ENCODE measurements around the gene OR1C1. TPM values are rescaled to one million over a fixed set of nuclear protein-coding genes. Genes with fewer than 3 reads are reported as not detected.
"Not testable (repeated sequence)": the region's sequence is repeated elsewhere in the genome, so short reads cannot be mapped to it uniquely, and the experiment has no call there.

The OR1C1 gene, protein sequence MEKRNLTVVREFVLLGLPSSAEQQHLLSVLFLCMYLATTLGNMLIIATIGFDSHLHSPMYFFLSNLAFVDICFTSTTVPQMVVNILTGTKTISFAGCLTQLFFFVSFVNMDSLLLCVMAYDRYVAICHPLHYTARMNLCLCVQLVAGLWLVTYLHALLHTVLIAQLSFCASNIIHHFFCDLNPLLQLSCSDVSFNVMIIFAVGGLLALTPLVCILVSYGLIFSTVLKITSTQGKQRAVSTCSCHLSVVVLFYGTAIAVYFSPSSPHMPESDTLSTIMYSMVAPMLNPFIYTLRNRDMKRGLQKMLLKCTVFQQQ
- total RNA-seq, result not detected
- not detected for polyA plus RNA-seq
- long read RNA-seq, donor 1, result 0 reads
- long read RNA-seq, donor 2, result 0 reads
- long read RNA-seq, donor 3, result 0 reads
- long read RNA-seq, donor 4, result 0 reads
- long read RNA-seq, donor 5, result 0 reads
- long read RNA-seq, donor 6, result 0 reads
- long read RNA-seq, donor 7, result 0 reads
- long read RNA-seq, donor 8, result 0 reads
- long read RNA-seq, donor 9, result 0 reads
- long read RNA-seq, donor 10, result 0 reads

DNA sequence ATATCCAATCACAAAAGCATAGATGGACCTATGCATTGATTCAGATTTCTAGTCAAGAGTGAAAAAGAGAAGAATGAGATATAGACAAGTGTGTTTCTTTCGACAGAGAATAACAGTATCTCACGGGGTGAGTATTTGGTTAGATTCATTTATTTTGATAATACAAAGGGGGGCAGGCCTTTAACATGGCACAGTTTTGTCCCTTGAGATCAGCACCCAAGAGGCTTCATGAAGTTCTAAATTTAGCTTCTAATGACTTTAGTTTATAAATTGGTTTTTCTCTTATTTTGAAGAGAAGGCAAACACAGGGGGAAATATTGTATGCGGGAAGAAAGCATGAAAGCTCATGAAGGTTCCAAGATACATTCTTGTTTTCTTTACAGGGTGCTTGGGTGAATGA lies at the start of gene OR1C1:
OR1C1 (minus strand) TSS at position 101 of the 400 bp plus-strand sequence. CDS start 2,150 bp downstream, outside the sequence.
- no peak for DNase-seq (ENCODE audit: low read depth in 6 of 9, low spot score in 9 of 9)

DNA sequence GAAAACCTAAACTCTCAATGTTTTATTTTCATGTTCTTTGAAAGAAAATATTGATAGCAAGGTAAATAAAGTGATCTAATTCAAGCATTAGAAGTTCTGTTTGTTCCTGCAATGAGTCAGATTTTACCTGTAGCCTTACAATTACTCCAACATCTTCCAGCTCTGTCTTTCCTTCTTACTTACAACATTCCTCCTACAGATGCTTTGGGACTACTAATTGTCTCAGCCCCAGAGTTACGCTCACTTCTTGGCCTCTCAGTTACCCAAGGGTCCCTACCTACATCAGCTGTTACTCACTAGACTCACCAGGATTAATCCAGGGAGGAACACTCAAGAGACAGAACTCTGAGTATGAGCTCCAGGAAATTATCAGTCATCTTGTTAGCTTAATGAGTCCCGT lies 37.2 kb upstream of the OR1C1 start:
- DNase-seq (ENCODE audit: low read depth in 6 of 9, low spot score in 9 of 9), result no peak
- no peak overlapping the region for H3K4me3 ChIP-seq (ENCODE audit: low read length in 2 of 2)
- H3K36me3 ChIP-seq (ENCODE audit: control insufficient read depth in 2 of 2, insufficient read depth in 2 of 2, low read length in 1 of 2), result no peaks in the 10 kb centered on the region
- no peaks in the 10 kb centered on the region for H3K9me3 ChIP-seq (ENCODE audit: control insufficient read depth in 2 of 2, insufficient read depth in 1 of 2, low read length in 1 of 2)
- no peak overlapping the region for H3K27ac ChIP-seq (ENCODE audit: low read depth in 1 of 2, low read length in 1 of 2)
- no peaks in the 10 kb centered on the region for H3K27me3 ChIP-seq (ENCODE audit: control insufficient read depth in 2 of 2, insufficient read depth in 1 of 2, low read length in 1 of 2)
- WGBS, result 63% methylated on average over 2 of the region's 2 CpGs
- no peaks in the 10 kb centered on the region for H3K4me1 ChIP-seq (ENCODE audit: control insufficient read depth in 2 of 2, insufficient read depth in 2 of 2, low read length in 2 of 2)

More for the DNA sequence above, at the start of gene OR1C1:
- no peaks in the 10 kb centered on the region for H3K4me1 ChIP-seq (ENCODE audit: control insufficient read depth in 2 of 2, insufficient read depth in 2 of 2, low read length in 2 of 2)
- no peaks in the 10 kb centered on the region for H3K9me3 ChIP-seq (ENCODE audit: control insufficient read depth in 2 of 2, insufficient read depth in 1 of 2, low read length in 1 of 2)
- no peak within 1 kb of the TSS for H3K4me3 ChIP-seq (ENCODE audit: low read length in 2 of 2)
- no peaks in the 10 kb centered on the region for H3K27me3 ChIP-seq (ENCODE audit: control insufficient read depth in 2 of 2, insufficient read depth in 1 of 2, low read length in 1 of 2)
- H3K36me3 ChIP-seq (ENCODE audit: control insufficient read depth in 2 of 2, insufficient read depth in 2 of 2, low read length in 1 of 2), result no peaks in the 10 kb centered on the region
- WGBS, result 97% methylated on average over 3 of the region's 3 CpGs
- no peak within 1 kb of the TSS for H3K27ac ChIP-seq (ENCODE audit: low read depth in 1 of 2, low read length in 1 of 2)

- H3K4me3 ChIP-seq (ENCODE audit: low read length in 2 of 2), result no peak overlapping the region
- DNase-seq (ENCODE audit: low read depth in 6 of 9, low spot score in 9 of 9), result no peak
- no peaks in the 10 kb centered on the region for H3K36me3 ChIP-seq (ENCODE audit: control insufficient read depth in 2 of 2, insufficient read depth in 2 of 2, low read length in 1 of 2)
- no peaks in the 10 kb centered on the region for H3K27me3 ChIP-seq (ENCODE audit: control insufficient read depth in 2 of 2, insufficient read depth in 1 of 2, low read length in 1 of 2)
- no peaks in the 10 kb centered on the region for H3K9me3 ChIP-seq (ENCODE audit: control insufficient read depth in 2 of 2, insufficient read depth in 1 of 2, low read length in 1 of 2)
- H3K4me1 ChIP-seq (ENCODE audit: control insufficient read depth in 2 of 2, insufficient read depth in 2 of 2, low read length in 2 of 2), result no peaks in the 10 kb centered on the region
- no peak overlapping the region for H3K27ac ChIP-seq (ENCODE audit: low read depth in 1 of 2, low read length in 1 of 2)
Measured at GRCh38 chr1:247769603-247770002, 9.2 kb upstream of the OR1C1 start.

- not testable (repeated sequence) for H3K36me3 ChIP-seq (ENCODE audit: control insufficient read depth in 2 of 2, insufficient read depth in 2 of 2, low read length in 1 of 2); DNase-seq (ENCODE audit: low read depth in 6 of 9, low spot score in 9 of 9); H3K4me1 ChIP-seq (ENCODE audit: control insufficient read depth in 2 of 2, insufficient read depth in 2 of 2, low read length in 2 of 2); H3K27ac ChIP-seq (ENCODE audit: low read depth in 1 of 2, low read length in 1 of 2); H3K27me3 ChIP-seq (ENCODE audit: control insufficient read depth in 2 of 2, insufficient read depth in 1 of 2, low read length in 1 of 2); H3K4me3 ChIP-seq (ENCODE audit: low read length in 2 of 2)
- 95% methylated on average over 1 of the region's 1 CpG for WGBS
- peaks cover 0 to 11% of the 10 kb centered on the region in 2 donors for H3K9me3 ChIP-seq (ENCODE audit: control insufficient read depth in 2 of 2, insufficient read depth in 1 of 2, low read length in 1 of 2)
Measured at GRCh38 chr1:247754311-247754710, 6.0 kb downstream of the OR1C1 start.

DNA sequence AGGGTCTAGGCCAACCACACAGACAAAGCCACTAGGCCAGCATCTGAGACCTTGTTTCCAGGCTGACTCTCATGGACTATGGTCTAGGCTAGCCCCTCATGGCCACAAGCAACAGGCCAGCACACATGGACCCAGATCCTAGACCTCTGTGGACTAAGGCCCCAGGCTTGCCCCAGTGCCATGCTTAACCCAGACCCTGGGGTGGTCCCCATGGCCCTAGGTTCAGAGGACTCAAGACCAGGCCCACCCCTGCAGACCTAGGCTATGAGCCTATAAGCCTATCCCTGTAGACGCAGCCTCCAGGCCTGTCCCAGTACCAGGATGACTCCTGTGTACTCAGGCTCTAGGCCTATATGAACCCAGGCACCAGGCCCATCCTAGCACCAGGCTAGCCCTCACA lies 10.5 kb downstream of the OR1C1 start:
- 97% methylated on average over 1 of the region's 1 CpG for WGBS
- peaks cover 0 to 12% of the 10 kb centered on the region in 2 donors for H3K9me3 ChIP-seq (ENCODE audit: control insufficient read depth in 2 of 2, insufficient read depth in 1 of 2, low read length in 1 of 2)
- no peak overlapping the region for H3K4me3 ChIP-seq (ENCODE audit: low read length in 2 of 2)
- H3K4me1 ChIP-seq (ENCODE audit: control insufficient read depth in 2 of 2, insufficient read depth in 2 of 2, low read length in 2 of 2), result no peaks in the 10 kb centered on the region
- no peaks in the 10 kb centered on the region for H3K36me3 ChIP-seq (ENCODE audit: control insufficient read depth in 2 of 2, insufficient read depth in 2 of 2, low read length in 1 of 2)
- H3K27ac ChIP-seq (ENCODE audit: low read depth in 1 of 2, low read length in 1 of 2), result no peak overlapping the region
- no peaks in the 10 kb centered on the region for H3K27me3 ChIP-seq (ENCODE audit: control insufficient read depth in 2 of 2, insufficient read depth in 1 of 2, low read length in 1 of 2)
- no peak for DNase-seq (ENCODE audit: low read depth in 6 of 9, low spot score in 9 of 9)

- Histone ChIP-seq H3K27ac (ENCODE audit: low read depth in 1 of 2, low read length in 1 of 2) (no peak within 1 kb of the TSS), H3K9me3 (ENCODE audit: control insufficient read depth in 2 of 2, insufficient read depth in 1 of 2, low read length in 1 of 2) (peaks cover 0 to 12% of the 10 kb centered on the region in 2 donors), H3K4me3 (ENCODE audit: low read length in 2 of 2) (no peak within 1 kb of the TSS), H3K36me3 (ENCODE audit: control insufficient read depth in 2 of 2, insufficient read depth in 2 of 2, low read length in 1 of 2) (no peaks in the 10 kb centered on the region), H3K27me3 (ENCODE audit: control insufficient read depth in 2 of 2, insufficient read depth in 1 of 2, low read length in 1 of 2) (no peaks in the 10 kb centered on the region), H3K4me1 (ENCODE audit: control insufficient read depth in 2 of 2, insufficient read depth in 2 of 2, low read length in 2 of 2) (no peaks in the 10 kb centered on the region)
- WGBS, result 96% methylated on average over 2 of the region's 2 CpGs
- no peak for DNase-seq (ENCODE audit: low read depth in 6 of 9, low spot score in 9 of 9)
Measured at GRCh38 chr1:247748041-247748440, 12.3 kb downstream of the OR1C1 start, which contains the start of gene OR14A2. TSS of gene OR14A2 (minus strand) at chr1:247748141.

DNA sequence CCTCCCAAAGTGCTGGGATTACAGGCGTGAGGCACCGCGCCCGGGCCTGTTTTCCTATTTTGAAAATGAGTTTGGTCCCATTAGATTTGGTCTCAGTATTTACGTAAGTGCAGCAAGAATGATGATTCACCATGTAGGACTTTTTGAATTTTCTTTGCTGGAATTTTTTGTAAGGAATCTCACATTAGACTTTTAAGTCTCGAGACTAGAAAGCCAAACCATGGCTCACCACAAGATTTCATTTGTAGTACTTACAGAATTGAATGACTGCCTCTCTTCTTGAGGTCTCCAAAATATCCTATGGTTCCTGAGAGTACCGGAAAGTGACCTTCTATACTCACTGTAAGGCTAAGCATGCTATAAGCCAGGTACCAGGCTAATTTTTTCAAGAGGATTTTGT lies 12.7 kb downstream of the OR1C1 start:
- Histone ChIP-seq H3K4me1 (ENCODE audit: control insufficient read depth in 2 of 2, insufficient read depth in 2 of 2, low read length in 2 of 2) (no peaks in the 10 kb centered on the region), H3K27me3 (ENCODE audit: control insufficient read depth in 2 of 2, insufficient read depth in 1 of 2, low read length in 1 of 2) (no peaks in the 10 kb centered on the region), H3K27ac (ENCODE audit: low read depth in 1 of 2, low read length in 1 of 2) (no peak overlapping the region), H3K36me3 (ENCODE audit: control insufficient read depth in 2 of 2, insufficient read depth in 2 of 2, low read length in 1 of 2) (no peaks in the 10 kb centered on the region), H3K4me3 (ENCODE audit: low read length in 2 of 2) (no peak overlapping the region), H3K9me3 (ENCODE audit: control insufficient read depth in 2 of 2, insufficient read depth in 1 of 2, low read length in 1 of 2) (peaks cover 0 to 12% of the 10 kb centered on the region in 2 donors)
- no peak for DNase-seq (ENCODE audit: low read depth in 6 of 9, low spot score in 9 of 9)
- WGBS, result 97% methylated on average over 7 of the region's 7 CpGs

DNA sequence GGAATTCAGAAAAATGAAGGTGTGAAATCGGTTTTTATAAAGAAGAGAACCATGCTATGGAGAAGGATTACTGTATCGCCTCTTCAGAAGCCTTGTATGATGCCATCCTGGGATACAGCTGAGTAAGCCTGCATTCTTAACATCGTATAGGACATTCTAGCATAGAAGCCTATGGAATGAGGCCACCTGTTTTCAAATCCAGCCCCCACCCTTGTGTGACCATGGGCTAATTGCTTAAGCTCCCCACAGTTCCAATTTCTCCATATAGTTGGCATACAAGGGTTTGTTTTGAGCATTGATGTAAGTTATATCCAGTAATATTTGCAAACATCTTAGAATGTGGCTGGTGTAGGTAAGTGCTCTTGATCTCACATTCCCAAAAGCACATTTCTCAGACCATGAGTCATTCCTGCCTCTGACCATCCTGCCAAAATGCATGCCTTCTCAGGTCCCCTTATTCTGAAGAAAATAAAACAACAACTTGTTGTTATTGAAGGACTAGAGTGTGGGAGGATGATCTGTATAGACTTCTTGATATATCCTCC lies 13.9 kb downstream of the OR1C1 start:
- Histone ChIP-seq H3K4me1 (ENCODE audit: control insufficient read depth in 2 of 2, insufficient read depth in 2 of 2, low read length in 2 of 2) (no peaks in the 10 kb centered on the region), H3K4me3 (ENCODE audit: low read length in 2 of 2) (no peak overlapping the region), H3K27ac (ENCODE audit: low read depth in 1 of 2, low read length in 1 of 2) (no peak overlapping the region), H3K36me3 (ENCODE audit: control insufficient read depth in 2 of 2, insufficient read depth in 2 of 2, low read length in 1 of 2) (no peaks in the 10 kb centered on the region), H3K27me3 (ENCODE audit: control insufficient read depth in 2 of 2, insufficient read depth in 1 of 2, low read length in 1 of 2) (no peaks in the 10 kb centered on the region), H3K9me3 (ENCODE audit: control insufficient read depth in 2 of 2, insufficient read depth in 1 of 2, low read length in 1 of 2) (peaks cover 0 to 12% of the 10 kb centered on the region in 2 donors)
- WGBS, result 92% methylated on average over 3 of the region's 3 CpGs
- DNase-seq (ENCODE audit: low read depth in 6 of 9, low spot score in 9 of 9), result no peak

DNA sequence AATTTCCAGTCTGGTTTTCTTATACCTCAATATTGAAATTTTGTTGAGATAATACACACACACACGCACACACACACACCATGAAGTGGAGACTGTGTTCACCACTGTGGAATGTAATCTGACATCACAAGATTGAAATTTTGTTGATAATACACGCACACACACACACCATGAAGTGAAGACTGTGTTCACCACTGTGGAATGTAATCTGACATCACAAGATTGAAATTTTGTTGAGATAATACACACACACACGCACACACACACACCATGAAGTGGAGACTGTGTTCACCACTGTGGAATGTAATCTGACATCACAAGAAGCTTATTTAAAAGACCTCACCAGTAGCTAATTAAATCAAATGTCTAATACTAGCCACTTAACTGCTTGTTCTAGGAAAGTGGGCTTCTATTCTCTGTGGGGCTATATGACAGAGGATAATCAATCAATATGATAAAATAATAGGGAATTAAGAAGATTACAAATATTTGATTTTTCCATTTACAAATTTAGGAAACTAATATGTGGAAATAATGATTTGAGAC lies 18.1 kb downstream of the OR1C1 start:
- DNase-seq (ENCODE audit: low read depth in 6 of 9, low spot score in 9 of 9); H3K4me3 ChIP-seq (ENCODE audit: low read length in 2 of 2); H3K9me3 ChIP-seq (ENCODE audit: control insufficient read depth in 2 of 2, insufficient read depth in 1 of 2, low read length in 1 of 2); H3K27ac ChIP-seq (ENCODE audit: low read depth in 1 of 2, low read length in 1 of 2); H3K4me1 ChIP-seq (ENCODE audit: control insufficient read depth in 2 of 2, insufficient read depth in 2 of 2, low read length in 2 of 2); H3K36me3 ChIP-seq (ENCODE audit: control insufficient read depth in 2 of 2, insufficient read depth in 2 of 2, low read length in 1 of 2); H3K27me3 ChIP-seq (ENCODE audit: control insufficient read depth in 2 of 2, insufficient read depth in 1 of 2, low read length in 1 of 2): not testable (repeated sequence)
- 93% methylated on average over 3 of the region's 3 CpGs for WGBS
